ENCODE measurements around the gene MCF2L2. TPM values are rescaled to one million over a fixed set of nuclear protein-coding genes. Genes with fewer than 3 reads are reported as not detected.
"Not testable (repeated sequence)": the region's sequence is repeated elsewhere in the genome, so short reads cannot be mapped to it uniquely, and the experiment has no call there.

Gene MCF2L2
- polyA plus RNA-seq, 3 donors from 2014 or later, result 0.06 to 0.21 TPM; not detected in 1

GRCh38 chr3:183180110-183180783 lies 248.2 kb downstream of the MCF2L2 start:
- no peak for DNase-seq
- H3K4me3 Mint-ChIP-seq, result peak overlapping the region in 2 of 5 donors; percentile 4 to 45
- peaks cover 6 to 13% (median 13%) of the 10 kb centered on the region in 3 donors for H3K27me3 Mint-ChIP-seq (ENCODE audit: low read depth in 3 of 3)
- H3K27ac Mint-ChIP-seq, result no peak overlapping the region
- H3K36me3 Mint-ChIP-seq, result no peaks in the 10 kb centered on the region
- peaks cover 0 to 4% of the 10 kb centered on the region in 2 donors for H3K4me1 Mint-ChIP-seq
- H3K9me3 Mint-ChIP-seq, result no peaks in the 10 kb centered on the region

GRCh38 chr3:183179550-183179908 lies 248.9 kb downstream of the MCF2L2 start:
- Mint-ChIP-seq H3K27me3 (ENCODE audit: low read depth in 3 of 3) (peaks cover 6 to 13% (median 13%) of the 10 kb centered on the region in 3 donors), H3K4me3 (peak overlapping the region in 3 of 5 donors; percentile 16 to 50 (median 49))
- not testable (repeated sequence) for H3K36me3 Mint-ChIP-seq, H3K4me1 Mint-ChIP-seq, H3K27ac Mint-ChIP-seq, H3K9me3 Mint-ChIP-seq, DNase-seq

GRCh38 chr3:183178833-183179549 lies 249.4 kb downstream of the MCF2L2 start:
- Mint-ChIP-seq H3K36me3 (no peaks in the 10 kb centered on the region), H3K4me1 (peaks cover 0 to 4% of the 10 kb centered on the region in 2 donors), H3K9me3 (no peaks in the 10 kb centered on the region), H3K4me3 (peak overlapping the region in 3 of 5 donors; percentile 7 to 30 (median 16)), H3K27ac (no peak overlapping the region), H3K27me3 (ENCODE audit: low read depth in 3 of 3) (peaks cover 6 to 13% (median 11%) of the 10 kb centered on the region in 3 donors)
- DNase-seq, result no peak

GRCh38 chr3:183178512-183178832 lies 249.9 kb downstream of the MCF2L2 start:
- H3K4me3 Mint-ChIP-seq, result peak overlapping the region in 2 of 5 donors; percentile 27 to 30
- H3K27me3 Mint-ChIP-seq (ENCODE audit: low read depth in 3 of 3), result peaks cover 6 to 13% (median 11%) of the 10 kb centered on the region in 3 donors
- no peak overlapping the region for H3K27ac Mint-ChIP-seq

GRCh38 chr3:183172051-183172639 lies 256.3 kb downstream of the MCF2L2 start:
- H3K27me3 Mint-ChIP-seq (ENCODE audit: low read depth in 3 of 3), result peaks cover 0 to 4% (median 4%) of the 10 kb centered on the region in 3 donors
- H3K27ac Mint-ChIP-seq, result no peak overlapping the region
- no peaks in the 10 kb centered on the region for H3K9me3 Mint-ChIP-seq
- H3K36me3 Mint-ChIP-seq, result no peaks in the 10 kb centered on the region
- DNase-seq, result no peak
- no peaks in the 10 kb centered on the region for H3K4me1 Mint-ChIP-seq
- no peak overlapping the region for H3K4me3 Mint-ChIP-seq

More at GRCh38 chr3:183178512-183178832, 249.9 kb downstream of the MCF2L2 start:
- H3K36me3 Mint-ChIP-seq, result no peaks in the 10 kb centered on the region
- H3K4me1 Mint-ChIP-seq, result peaks cover 0 to 4% of the 10 kb centered on the region in 2 donors
- H3K9me3 Mint-ChIP-seq, result no peaks in the 10 kb centered on the region
- DNase-seq, result no peak

- not testable (repeated sequence) for H3K4me3 Mint-ChIP-seq; H3K27ac Mint-ChIP-seq; H3K27me3 Mint-ChIP-seq (ENCODE audit: low read depth in 3 of 3); H3K9me3 Mint-ChIP-seq; DNase-seq; H3K36me3 Mint-ChIP-seq; H3K4me1 Mint-ChIP-seq
Measured at GRCh38 chr3:183167975-183168374, 260.4 kb downstream of the MCF2L2 start.

GRCh38 chr3:183163563-183163962 lies 264.9 kb downstream of the MCF2L2 start:
- H3K27me3 Mint-ChIP-seq (ENCODE audit: low read depth in 3 of 3), result peaks cover 0 to 10% (median 6%) of the 10 kb centered on the region in 3 donors
- DNase-seq, result no peak
- no peaks in the 10 kb centered on the region for H3K36me3 Mint-ChIP-seq
- H3K27ac Mint-ChIP-seq, result no peak overlapping the region
- peak overlapping the region; percentile 80 to 90 (median 82) for H3K4me3 Mint-ChIP-seq
- no peaks in the 10 kb centered on the region for H3K9me3 Mint-ChIP-seq
- peaks cover 13% of the 10 kb centered on the region in 2 donors for H3K4me1 Mint-ChIP-seq

- peaks cover 13% of the 10 kb centered on the region in 2 donors for H3K4me1 Mint-ChIP-seq
- H3K9me3 Mint-ChIP-seq, result no peaks in the 10 kb centered on the region
- peak overlapping the region in 3 of 6 donors; percentile 25 to 47 (median 33) for H3K27ac Mint-ChIP-seq
- peak overlapping the region; percentile 79 to 90 (median 83) for H3K4me3 Mint-ChIP-seq
- H3K36me3 Mint-ChIP-seq, result no peaks in the 10 kb centered on the region
- H3K27me3 Mint-ChIP-seq (ENCODE audit: low read depth in 3 of 3), result peaks cover 0 to 9% (median 6%) of the 10 kb centered on the region in 3 donors
- DNase-seq, result no peak
Measured at GRCh38 chr3:183161552-183162336, 266.7 kb downstream of the MCF2L2 start.

GRCh38 chr3:183160616-183161015 lies 267.8 kb downstream of the MCF2L2 start:
- Mint-ChIP-seq H3K27ac (peak overlapping the region in 1 of 6 donors; percentile 57), H3K9me3 (no peaks in the 10 kb centered on the region), H3K36me3 (no peaks in the 10 kb centered on the region), H3K4me3 (peak overlapping the region in 3 of 5 donors; percentile 21 to 60 (median 40)), H3K4me1 (peaks cover 13% of the 10 kb centered on the region in 2 donors), H3K27me3 (ENCODE audit: low read depth in 3 of 3) (peaks cover 0 to 7% (median 6%) of the 10 kb centered on the region in 3 donors)
- DNase-seq, result no peak

- no peaks in the 10 kb centered on the region for H3K36me3 Mint-ChIP-seq
- no peak overlapping the region for H3K4me3 Mint-ChIP-seq
Measured at GRCh38 chr3:183159333-183159732, 269.1 kb downstream of the MCF2L2 start.

GRCh38 chr3:183158551-183159006 lies 269.8 kb downstream of the MCF2L2 start:
- Mint-ChIP-seq H3K36me3 (no peaks in the 10 kb centered on the region), H3K27ac (no peak overlapping the region), H3K9me3 (no peaks in the 10 kb centered on the region), H3K4me3 (no peak overlapping the region), H3K27me3 (ENCODE audit: low read depth in 3 of 3) (peaks cover 0 to 7% (median 5%) of the 10 kb centered on the region in 3 donors), H3K4me1 (peaks cover 13% of the 10 kb centered on the region in 2 donors)
- DNase-seq, result no peak

More at GRCh38 chr3:183159333-183159732, 269.1 kb downstream of the MCF2L2 start:
- Mint-ChIP-seq H3K27ac (no peak overlapping the region), H3K4me1 (peaks cover 13% of the 10 kb centered on the region in 2 donors), H3K27me3 (ENCODE audit: low read depth in 3 of 3) (peaks cover 0 to 6% (median 5%) of the 10 kb centered on the region in 3 donors), H3K9me3 (no peaks in the 10 kb centered on the region)
- no peak for DNase-seq

- no peak for DNase-seq
- Mint-ChIP-seq H3K27me3 (ENCODE audit: low read depth in 3 of 3) (peaks cover 0 to 7% (median 5%) of the 10 kb centered on the region in 3 donors), H3K36me3 (no peaks in the 10 kb centered on the region), H3K9me3 (no peaks in the 10 kb centered on the region), H3K27ac (no peak overlapping the region), H3K4me3 (no peak overlapping the region), H3K4me1 (peaks cover 12 to 13% of the 10 kb centered on the region in 2 donors)
Measured at GRCh38 chr3:183158113-183158512, 270.3 kb downstream of the MCF2L2 start.

- Mint-ChIP-seq H3K9me3 (no peaks in the 10 kb centered on the region), H3K27me3 (ENCODE audit: low read depth in 3 of 3) (peaks cover 0 to 2% (median 2%) of the 10 kb centered on the region in 3 donors), H3K4me3 (no peak overlapping the region), H3K4me1 (peaks cover 0 to 2% of the 10 kb centered on the region in 2 donors), H3K36me3 (no peaks in the 10 kb centered on the region), H3K27ac (no peak overlapping the region)
- no peak for DNase-seq
Measured at GRCh38 chr3:183156266-183156665, 272.2 kb downstream of the MCF2L2 start.
